Progenitor cell of endocrine pancreas (in vitro differentiated cells): Measurements from ENCODE around the gene H3-3A. TPM values are rescaled to one million over a fixed set of nuclear protein-coding genes. Genes with fewer than 3 reads are reported as not detected.

Experiments used
- DNase-seq: peaks from one replicate; pipeline ENCODE4 v3.0.0; 2021; ENCODE audit warnings: low spot score; ENCODE audit not compliant: unreplicated experiment
- H3K27ac Mint-ChIP-seq: 2 replicates; pipeline ENCODE4 v1.8.0; 2021; ENCODE audit warnings: mild to moderate bottlenecking, moderate library complexity, mixed read lengths
- H3K27me3 Mint-ChIP-seq: 2 replicates; pipeline ENCODE4 v1.8.0; 2021; ENCODE audit warnings: mixed read lengths
- H3K36me3 Mint-ChIP-seq: 2 replicates; pipeline ENCODE4 v1.8.0; 2022; ENCODE audit warnings: mixed read lengths; ENCODE audit not compliant: insufficient read depth
- H3K4me1 Mint-ChIP-seq: 2 replicates; pipeline ENCODE4 v1.8.0; 2021; ENCODE audit warnings: low read depth, mixed read lengths
- H3K4me3 Mint-ChIP-seq: 2 replicates; pipeline ENCODE4 v1.8.0; 2021; ENCODE audit warnings: low read depth, mild to moderate bottlenecking, moderate library complexity, mixed read lengths
- H3K9me3 Mint-ChIP-seq: 2 replicates; pipeline ENCODE4 v1.8.0; 2021; ENCODE audit warnings: low read depth, mixed read lengths
- CTCF ChIP-seq: fragments of 200-600 bp; sonication (generic); IDR thresholded peaks from one replicate; pipeline ENCODE4 v1.5.0; 2021; ENCODE audit warnings: antibody characterized with exemption, mild to moderate bottlenecking; ENCODE audit not compliant: unreplicated experiment
- total RNA-seq: library from RNA; stranded (reverse); gene quantifications from 2 replicates; pipeline ENCODE4 v1.2.1, GENCODE V29; 2021

The H3-3A gene
- total RNA-seq, 1 donor from 2014 or later: 1,313 TPM

GRCh38 chr1:226074046-226074445 is 11.5 kb downstream of the H3-3A start:
- TF ChIP-seq CTCF: no peak
- H3K27me3 Mint-ChIP-seq: no peaks in the 10 kb centered on the region
- peaks cover 5% of the 10 kb centered on the region for H3K4me1 Mint-ChIP-seq
- no peaks in the 10 kb centered on the region for H3K9me3 Mint-ChIP-seq
- no peak overlapping the region for H3K4me3 Mint-ChIP-seq
- no peak for DNase-seq
- peak overlapping the region; percentile 4 for H3K27ac Mint-ChIP-seq
- peaks cover 20% of the 10 kb centered on the region for H3K36me3 Mint-ChIP-seq

GRCh38 chr1:226076378-226076777 is 13.9 kb downstream of the H3-3A start:
- Mint-ChIP-seq H3K4me1 (peaks cover 1% of the 10 kb centered on the region), H3K27ac (no peak overlapping the region), H3K36me3 (peaks cover 11% of the 10 kb centered on the region)

GRCh38 chr1:226078374-226078773 is 15.9 kb downstream of the H3-3A start:
- H3K4me3 Mint-ChIP-seq: no peak overlapping the region
- H3K27ac Mint-ChIP-seq: no peak overlapping the region
- H3K27me3 Mint-ChIP-seq: peaks cover 20% of the 10 kb centered on the region
- no peak for TF ChIP-seq CTCF
- H3K4me1 Mint-ChIP-seq: peaks cover 5% of the 10 kb centered on the region
- no peak for DNase-seq
- no peaks in the 10 kb centered on the region for H3K9me3 Mint-ChIP-seq
- H3K36me3 Mint-ChIP-seq: peaks cover 5% of the 10 kb centered on the region

More at GRCh38 chr1:226076378-226076777, 13.9 kb downstream of the H3-3A start:
- Mint-ChIP-seq H3K4me3 (no peak overlapping the region), H3K27me3 (peaks cover 12% of the 10 kb centered on the region), H3K9me3 (no peaks in the 10 kb centered on the region)
- TF ChIP-seq CTCF: no peak
- no peak for DNase-seq

- H3K27me3 Mint-ChIP-seq: peaks cover 25% of the 10 kb centered on the region
- no peaks in the 10 kb centered on the region for H3K9me3 Mint-ChIP-seq
- DNase-seq: no peak
- H3K4me3 Mint-ChIP-seq: peak overlapping the region; percentile 87
- H3K4me1 Mint-ChIP-seq: peaks cover 5% of the 10 kb centered on the region
- H3K27ac Mint-ChIP-seq: no peak overlapping the region
- no peak for TF ChIP-seq CTCF
- H3K36me3 Mint-ChIP-seq: no peaks in the 10 kb centered on the region
These were observed 20.0 kb downstream of the H3-3A start for GRCh38 chr1:226082587-226082917.

GRCh38 chr1:226082959-226083301 is 20.4 kb downstream of the H3-3A start:
- DNase-seq: peak; percentile 32
- H3K4me3 Mint-ChIP-seq: peak overlapping the region; percentile 87
- no peaks in the 10 kb centered on the region for H3K36me3 Mint-ChIP-seq
- no peaks in the 10 kb centered on the region for H3K9me3 Mint-ChIP-seq
- H3K4me1 Mint-ChIP-seq: peaks cover 5% of the 10 kb centered on the region
- H3K27me3 Mint-ChIP-seq: peaks cover 25% of the 10 kb centered on the region
- no peak overlapping the region for H3K27ac Mint-ChIP-seq
- TF ChIP-seq CTCF: no peak
